NCI-H2227 (cell line): ENCODE measurements around the gene DIPK2B.

Source experiments
- DNase-seq: peaks from one replicate; lab custom pipeline; 2025; ENCODE audit not compliant: unreplicated experiment; lab: John Stamatoyannopoulos, UW

Gene DIPK2B

DNA sequence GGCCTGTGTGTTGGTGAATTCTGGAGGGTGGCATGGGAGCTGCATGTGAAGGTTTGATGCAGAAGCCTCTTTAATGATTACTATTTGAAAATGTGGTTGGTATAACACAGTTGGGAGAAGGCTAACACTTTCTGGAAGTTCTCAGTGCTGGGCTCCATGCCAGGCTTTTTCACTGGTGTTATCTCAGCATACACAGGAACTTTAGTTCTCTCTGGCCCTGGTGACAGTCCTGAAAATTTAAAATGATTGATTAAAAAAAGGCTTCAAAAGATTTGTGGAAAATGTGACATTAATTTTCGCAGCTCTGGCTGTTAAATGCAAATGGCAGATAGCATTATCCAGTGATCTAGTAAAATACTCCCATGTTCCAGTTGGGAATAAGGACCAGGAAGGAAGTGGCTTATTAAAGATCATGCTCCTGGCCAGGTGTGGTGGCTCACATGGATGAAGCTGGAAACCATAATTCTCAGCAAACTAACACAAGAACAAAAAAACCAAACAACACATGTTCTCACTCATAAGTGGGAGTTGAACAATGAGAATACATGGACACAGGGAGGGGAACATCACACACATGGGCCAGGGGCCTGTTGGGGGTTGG, 36.6 kb downstream of the DIPK2B start:
- DNase-seq = no peak

DNA sequence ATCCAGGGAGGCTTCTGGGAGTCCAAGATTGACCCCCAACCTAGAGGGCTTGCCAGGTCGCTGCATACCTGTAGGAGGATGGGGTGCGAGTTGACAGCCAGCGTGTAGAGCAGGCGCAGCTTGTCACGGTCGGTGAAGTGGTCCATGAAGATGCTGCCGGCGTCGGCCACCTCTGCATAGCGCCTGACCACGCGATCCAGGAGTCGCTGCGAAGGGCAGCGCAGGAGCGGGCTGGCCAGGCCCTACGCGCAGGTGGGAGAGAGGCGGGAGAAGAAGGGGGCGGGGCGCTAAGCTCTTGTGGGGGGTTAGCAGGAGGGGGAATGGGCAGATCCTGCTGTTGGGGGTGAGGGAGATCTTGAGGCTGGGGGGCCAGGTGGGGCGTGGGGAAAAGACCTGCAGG, 43.0 kb downstream of the DIPK2B start:
- no peak for DNase-seq

DNA sequence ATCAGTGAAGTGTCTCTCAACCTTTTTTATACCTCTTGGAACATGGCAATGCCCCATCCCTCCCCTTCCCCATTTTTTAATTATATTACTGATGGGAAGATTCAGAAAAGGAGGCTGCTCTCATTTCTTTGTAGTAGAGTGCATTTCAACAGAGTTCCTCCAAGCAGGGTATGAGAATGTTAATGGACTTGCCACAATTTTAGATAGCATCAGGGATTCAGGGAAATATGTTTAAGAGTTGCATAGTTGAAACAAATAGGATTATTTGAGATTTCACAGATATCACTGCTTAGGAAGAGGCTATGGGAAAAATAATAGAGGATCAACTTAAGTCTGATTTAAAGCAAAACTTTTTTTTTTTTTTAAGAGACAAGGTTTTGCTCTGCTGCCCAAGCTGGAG, 46.2 kb downstream of the DIPK2B start:
- no peak for DNase-seq

DNA sequence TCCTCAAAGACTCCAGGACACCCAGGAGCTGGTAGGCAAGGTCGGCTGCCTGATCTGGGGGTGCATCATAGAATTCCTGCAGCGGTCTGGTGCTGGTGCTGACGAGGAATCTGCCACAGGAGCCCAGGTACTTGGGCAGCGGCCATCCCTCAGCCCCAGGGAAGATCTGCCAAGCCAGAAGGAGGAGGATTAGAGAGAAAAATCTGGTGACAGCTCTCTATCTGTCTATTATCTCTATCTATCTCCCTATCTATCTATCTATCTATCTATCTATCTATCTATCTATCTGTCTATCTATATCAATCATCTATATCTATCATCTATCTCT, 46.7 kb downstream of the DIPK2B start:
- DNase-seq = no peak
